ENCODE results near the gene PARVB.

PARVB gene

DNA sequence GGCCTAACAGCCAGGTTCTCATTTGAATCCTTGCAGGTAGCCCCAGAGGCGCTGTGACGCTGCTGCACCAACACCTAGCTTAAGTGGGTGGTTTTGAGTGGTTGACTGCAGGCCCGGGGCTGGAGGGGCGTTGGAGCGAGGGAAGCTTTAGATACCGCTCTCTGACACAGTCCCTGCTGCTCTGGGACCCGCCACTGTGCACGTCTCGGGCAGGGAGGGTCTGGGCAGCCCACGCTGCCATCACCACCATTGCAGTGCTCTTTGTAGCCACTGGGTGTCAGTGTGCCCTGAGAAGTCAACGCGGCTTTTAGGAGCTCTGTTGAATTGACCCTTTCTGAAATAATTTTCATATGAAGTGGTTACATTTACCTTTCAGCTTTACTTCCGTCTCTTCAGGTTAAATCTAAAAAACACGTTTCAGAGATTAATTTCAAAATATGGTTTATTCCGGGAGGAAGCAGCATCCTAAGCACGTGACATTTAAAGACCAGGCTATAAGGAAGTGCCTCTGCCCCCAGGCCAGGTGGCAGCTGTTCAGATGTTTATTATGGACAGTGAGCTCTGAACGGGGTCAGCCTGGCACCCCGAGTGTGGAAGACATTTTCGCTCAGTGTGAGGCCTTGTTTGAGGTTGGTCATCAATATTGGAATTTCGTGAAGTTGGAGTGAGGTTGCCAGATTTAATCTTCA lies 30.9 kb upstream of the PARVB start:
- TF ChIP-seq, protein P1, sequence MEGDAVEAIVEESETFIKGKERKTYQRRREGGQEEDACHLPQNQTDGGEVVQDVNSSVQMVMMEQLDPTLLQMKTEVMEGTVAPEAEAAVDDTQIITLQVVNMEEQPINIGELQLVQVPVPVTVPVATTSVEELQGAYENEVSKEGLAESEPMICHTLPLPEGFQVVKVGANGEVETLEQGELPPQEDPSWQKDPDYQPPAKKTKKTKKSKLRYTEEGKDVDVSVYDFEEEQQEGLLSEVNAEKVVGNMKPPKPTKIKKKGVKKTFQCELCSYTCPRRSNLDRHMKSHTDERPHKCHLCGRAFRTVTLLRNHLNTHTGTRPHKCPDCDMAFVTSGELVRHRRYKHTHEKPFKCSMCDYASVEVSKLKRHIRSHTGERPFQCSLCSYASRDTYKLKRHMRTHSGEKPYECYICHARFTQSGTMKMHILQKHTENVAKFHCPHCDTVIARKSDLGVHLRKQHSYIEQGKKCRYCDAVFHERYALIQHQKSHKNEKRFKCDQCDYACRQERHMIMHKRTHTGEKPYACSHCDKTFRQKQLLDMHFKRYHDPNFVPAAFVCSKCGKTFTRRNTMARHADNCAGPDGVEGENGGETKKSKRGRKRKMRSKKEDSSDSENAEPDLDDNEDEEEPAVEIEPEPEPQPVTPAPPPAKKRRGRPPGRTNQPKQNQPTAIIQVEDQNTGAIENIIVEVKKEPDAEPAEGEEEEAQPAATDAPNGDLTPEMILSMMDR (IDR thresholded peaks at IDR 0.05) = peak; percentile 86
- Histone ChIP-seq H3K27ac (no peak overlapping the region), H3K4me3 (no peak overlapping the region)
- DNase-seq (ENCODE audit: low spot score) = no peak

DNA sequence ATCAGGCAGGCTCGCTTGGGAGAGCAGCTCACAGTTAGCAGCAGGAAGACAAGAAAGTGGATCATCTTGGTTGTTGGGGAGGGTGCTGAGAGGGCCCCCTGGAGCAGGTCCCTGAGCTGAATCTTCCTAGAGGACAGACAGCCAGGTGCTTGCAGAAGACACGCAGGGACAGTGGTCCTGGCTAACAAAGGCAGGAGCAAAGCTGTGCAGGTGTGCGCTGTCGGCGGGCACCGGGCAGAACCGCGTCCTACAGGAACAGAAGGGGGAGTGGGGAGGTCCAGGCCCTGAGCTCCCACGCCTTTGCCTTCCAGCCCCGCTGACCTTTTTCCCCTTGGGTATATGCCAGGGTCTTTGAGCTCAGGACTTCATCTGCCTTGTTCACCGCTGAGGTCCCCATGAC lies 30.1 kb upstream of the PARVB start:
- TF ChIP-seq, protein P1 (IDR thresholded peaks at IDR 0.05) = no peak
- DNase-seq (ENCODE audit: low spot score) = no peak
- Histone ChIP-seq H3K27ac (no peak overlapping the region), H3K4me3 (no peak overlapping the region)

DNA sequence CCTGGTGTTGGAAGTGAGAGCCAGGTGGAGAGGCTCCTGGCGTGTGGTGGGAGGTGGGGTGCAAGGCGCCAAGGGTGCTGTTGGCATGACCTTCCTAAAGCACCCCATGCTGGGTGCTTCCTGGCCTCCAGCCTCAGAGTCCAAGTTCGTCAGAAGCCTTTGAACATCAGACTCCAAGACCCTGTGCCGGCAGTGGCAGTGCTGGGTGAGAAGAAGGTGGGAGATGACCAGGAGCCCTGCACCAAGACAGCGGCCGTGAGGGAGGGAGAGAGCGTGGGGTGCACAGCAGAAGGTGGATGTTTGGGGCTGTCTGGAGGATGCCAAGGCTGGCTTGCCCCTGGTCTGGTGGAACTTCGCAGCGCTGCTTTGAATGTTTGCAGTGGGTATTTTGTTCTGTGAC lies 29.7 kb upstream of the PARVB start:
- DNase-seq (ENCODE audit: low spot score) = no peak
- Histone ChIP-seq H3K27ac (no peak overlapping the region), H3K4me3 (no peak overlapping the region)
- TF ChIP-seq, protein P1 (IDR thresholded peaks at IDR 0.05) = no peak

DNA sequence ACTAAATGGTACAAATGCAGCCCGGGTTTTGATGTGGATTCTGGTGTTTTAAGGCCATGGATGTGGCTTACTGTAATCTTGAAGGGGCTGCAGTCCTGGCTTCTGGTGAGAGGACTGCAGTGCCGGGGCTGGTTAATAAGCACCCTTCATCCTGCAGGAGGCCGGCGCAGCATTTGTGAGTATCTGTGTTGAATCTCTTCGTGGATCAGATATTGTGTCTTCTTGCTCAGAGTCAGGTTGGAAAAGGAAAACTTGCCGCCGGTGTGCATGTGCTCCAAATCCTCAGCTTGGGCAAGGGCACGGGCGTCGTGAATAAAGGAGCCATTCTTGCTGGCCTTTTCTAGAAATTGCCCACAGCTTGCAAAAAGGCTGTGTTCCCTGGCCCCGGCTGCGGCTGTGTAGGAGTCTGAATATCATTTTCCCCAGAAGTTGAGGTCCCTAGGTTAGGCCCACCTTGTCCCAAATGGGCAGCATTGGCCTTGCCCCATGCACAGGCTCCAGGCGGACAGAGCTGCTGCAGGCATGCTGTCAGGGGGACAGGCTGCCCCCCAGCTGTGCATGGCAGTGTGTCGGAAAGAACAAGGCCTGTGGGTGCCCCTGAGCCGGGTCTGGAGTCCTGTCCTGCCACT lies 28.9 kb upstream of the PARVB start:
- no peak for DNase-seq (ENCODE audit: low spot score)
- H3K4me3 ChIP-seq = no peak overlapping the region
- H3K27ac ChIP-seq = no peak overlapping the region
- TF ChIP-seq, protein P1 (IDR thresholded peaks at IDR 0.05) = no peak

DNA sequence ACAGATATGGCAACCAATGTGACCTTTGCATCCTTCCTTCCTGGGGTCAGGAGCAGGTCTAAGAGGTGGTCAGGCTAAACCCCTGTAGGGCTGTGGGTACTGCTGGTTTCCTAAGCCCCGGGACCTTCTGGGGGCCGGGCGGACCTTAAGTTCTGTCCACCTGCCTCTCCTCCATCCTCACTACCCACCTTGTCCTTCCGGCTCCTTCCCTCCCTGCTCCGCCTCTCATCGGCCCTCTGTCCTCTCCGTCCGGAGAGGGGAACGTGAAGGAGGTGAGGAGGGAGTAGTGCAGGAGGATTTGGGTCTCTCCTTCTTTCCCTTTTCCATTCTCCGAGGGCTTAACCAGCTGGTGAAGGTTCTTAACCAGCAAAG lies 28.3 kb upstream of the PARVB start:
- Histone ChIP-seq H3K4me3 (peak overlapping the region; percentile 43), H3K27ac (no peak overlapping the region)
- no peak for DNase-seq (ENCODE audit: low spot score)
- TF ChIP-seq, protein P1 (IDR thresholded peaks at IDR 0.05) = no peak

DNA sequence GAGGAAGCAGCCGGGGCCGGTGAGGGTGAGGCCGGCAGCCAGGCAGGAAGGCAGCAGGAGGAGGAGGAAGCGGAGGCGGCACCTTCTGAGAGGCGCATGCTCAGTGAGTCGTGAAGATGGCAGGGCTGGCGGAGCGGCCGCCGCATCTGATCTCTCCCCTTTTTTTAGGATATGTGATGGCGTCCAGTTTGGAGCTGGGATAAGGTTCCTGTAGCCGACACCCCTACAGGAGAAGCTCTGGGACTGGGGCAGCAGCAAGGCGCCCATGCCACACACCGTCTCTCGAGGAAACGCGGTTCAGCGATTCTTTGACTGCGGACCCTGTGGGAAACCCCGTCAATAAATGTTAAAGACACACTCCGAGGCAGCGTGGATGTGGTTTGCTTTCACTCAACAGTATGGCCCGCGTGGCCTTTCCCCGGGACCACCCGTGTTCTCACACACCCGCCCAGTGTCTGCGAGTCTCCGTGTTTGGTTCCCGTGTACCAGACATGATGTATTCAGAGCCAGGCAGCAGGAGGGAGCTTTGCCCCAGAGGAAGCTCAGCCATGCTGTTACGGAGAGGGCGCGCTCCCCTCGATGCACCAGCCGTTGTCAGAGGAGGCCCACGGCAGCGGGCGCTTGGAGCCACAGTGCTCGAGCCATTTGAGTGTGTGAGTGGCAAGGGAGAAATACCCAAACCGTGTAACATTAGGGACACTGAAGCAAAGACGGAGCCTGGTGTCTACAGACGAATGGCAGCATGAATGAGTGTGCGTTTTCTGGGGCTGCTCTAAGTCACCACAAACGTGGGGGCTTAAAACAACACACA lies 27.7 kb upstream of the PARVB start:
- H3K4me3 ChIP-seq = peak overlapping the region; percentile 43
- TF ChIP-seq, protein P1 (IDR thresholded peaks at IDR 0.05) = no peak
- DNase-seq (ENCODE audit: low spot score) = no peak
- no peak overlapping the region for H3K27ac ChIP-seq
